ENCODE results near the gene PLCL2. TPM values are rescaled to one million over a fixed set of nuclear protein-coding genes. Genes with fewer than 3 reads are reported as not detected.
"Not testable (repeated sequence)": the region's sequence is repeated elsewhere in the genome, so short reads cannot be mapped to it uniquely, and the experiment has no call there.

PLCL2 gene
- total RNA-seq, 2 experiments from 2014 or later: 53.2 to 58.0 TPM

- ATAC-seq (ENCODE audit: low read depth) (no peak), DNase-seq (no peak)
- H3K36me3 Mint-ChIP-seq: peaks cover 52% of the 10 kb centered on the region
- POLR2A ChIA-PET: interaction anchor here (0.7 to 1.5 kb wide), 2 partner anchors 61 to 67 kb away, joined by 3 read pairs; no protein-coding TSS in a partner anchor
- H3K4me3 Mint-ChIP-seq: no peak overlapping the region
- no peak overlapping the region for H3K27ac Mint-ChIP-seq
- H3K9me3 Mint-ChIP-seq: peaks cover 4% of the 10 kb centered on the region
- no peaks in the 10 kb centered on the region for H3K27me3 Mint-ChIP-seq
- H3K4me1 Mint-ChIP-seq: peaks cover 43% of the 10 kb centered on the region
Observed at GRCh38 chr3:17090280-17090983, 205.7 kb downstream of the PLCL2 start.

- no peak for DNase-seq
- no peak for ATAC-seq (ENCODE audit: low read depth)
- no peak overlapping the region for H3K27ac Mint-ChIP-seq
- POLR2A ChIA-PET: no interaction called here
- peaks cover 38% of the 10 kb centered on the region for H3K36me3 Mint-ChIP-seq
- no peaks in the 10 kb centered on the region for H3K9me3 Mint-ChIP-seq
- H3K27me3 Mint-ChIP-seq: no peaks in the 10 kb centered on the region
- H3K4me1 Mint-ChIP-seq: peaks cover 31% of the 10 kb centered on the region
- no peak overlapping the region for H3K4me3 Mint-ChIP-seq
Observed at GRCh38 chr3:17091910-17092582, 207.3 kb downstream of the PLCL2 start.

- ATAC-seq (ENCODE audit: low read depth): no peak
- Mint-ChIP-seq H3K36me3 (peaks cover 37% of the 10 kb centered on the region), H3K27me3 (no peaks in the 10 kb centered on the region), H3K4me1 (peaks cover 26% of the 10 kb centered on the region), H3K27ac (no peak overlapping the region), H3K9me3 (no peaks in the 10 kb centered on the region), H3K4me3 (no peak overlapping the region)
- POLR2A ChIA-PET: no interaction called here
- no peak for DNase-seq
Observed at GRCh38 chr3:17092583-17092933, 207.8 kb downstream of the PLCL2 start.

- peaks cover 32% of the 10 kb centered on the region for H3K36me3 Mint-ChIP-seq
- H3K4me1 Mint-ChIP-seq: peaks cover 8% of the 10 kb centered on the region
- DNase-seq: no peak
- no peak for ATAC-seq (ENCODE audit: low read depth)
- POLR2A ChIA-PET: no interaction called here
- no peaks in the 10 kb centered on the region for H3K27me3 Mint-ChIP-seq
- H3K9me3 Mint-ChIP-seq: no peaks in the 10 kb centered on the region
- no peak overlapping the region for H3K27ac Mint-ChIP-seq
- H3K4me3 Mint-ChIP-seq: no peak overlapping the region
Observed at GRCh38 chr3:17094551-17094950, 209.8 kb downstream of the PLCL2 start.

GRCh38 chr3:17103579-17103978 lies 218.8 kb downstream of the PLCL2 start:
- peaks cover 23% of the 10 kb centered on the region for H3K9me3 Mint-ChIP-seq
- peaks cover 56% of the 10 kb centered on the region for H3K36me3 Mint-ChIP-seq
- POLR2A ChIA-PET: no interaction called here
- peaks cover 3% of the 10 kb centered on the region for H3K27me3 Mint-ChIP-seq
- no peak for ATAC-seq (ENCODE audit: low read depth)
- no peak for DNase-seq
- no peak overlapping the region for H3K4me3 Mint-ChIP-seq
- H3K4me1 Mint-ChIP-seq: peaks cover 12% of the 10 kb centered on the region
- no peak overlapping the region for H3K27ac Mint-ChIP-seq

- Mint-ChIP-seq H3K9me3 (peaks cover 14% of the 10 kb centered on the region), H3K4me1 (peaks cover 19% of the 10 kb centered on the region), H3K36me3 (peaks cover 51% of the 10 kb centered on the region)
- ATAC-seq (ENCODE audit: low read depth); DNase-seq; H3K27ac Mint-ChIP-seq; H3K4me3 Mint-ChIP-seq; POLR2A ChIA-PET; H3K27me3 Mint-ChIP-seq: not testable (repeated sequence)
Observed at GRCh38 chr3:17106801-17107200, 222.0 kb downstream of the PLCL2 start.

GRCh38 chr3:17110660-17111396 lies 226.1 kb downstream of the PLCL2 start:
- peaks cover 12% of the 10 kb centered on the region for H3K4me1 Mint-ChIP-seq
- peaks cover 5% of the 10 kb centered on the region for H3K27me3 Mint-ChIP-seq
- peaks cover 26% of the 10 kb centered on the region for H3K36me3 Mint-ChIP-seq
- POLR2A ChIA-PET: no interaction called here
- H3K27ac Mint-ChIP-seq: peak overlapping the region; percentile 7
- peaks cover 7% of the 10 kb centered on the region for H3K9me3 Mint-ChIP-seq
- H3K4me3 Mint-ChIP-seq: no peak overlapping the region
- DNase-seq (no peak), ATAC-seq (ENCODE audit: low read depth) (no peak)

GRCh38 chr3:17111586-17111985 lies 226.8 kb downstream of the PLCL2 start:
- no peak overlapping the region for H3K4me3 Mint-ChIP-seq
- ATAC-seq (ENCODE audit: low read depth): no peak
- no peak for DNase-seq
- H3K9me3 Mint-ChIP-seq: peaks cover 5% of the 10 kb centered on the region
- peaks cover 5% of the 10 kb centered on the region for H3K27me3 Mint-ChIP-seq
- peak overlapping the region; percentile 52 for H3K27ac Mint-ChIP-seq
- POLR2A ChIA-PET: no interaction called here
- peaks cover 7% of the 10 kb centered on the region for H3K4me1 Mint-ChIP-seq
- H3K36me3 Mint-ChIP-seq: peaks cover 22% of the 10 kb centered on the region

- no peak overlapping the region for H3K4me3 Mint-ChIP-seq
- H3K27ac Mint-ChIP-seq: no peak overlapping the region
- peaks cover 7% of the 10 kb centered on the region for H3K4me1 Mint-ChIP-seq
- peaks cover 2% of the 10 kb centered on the region for H3K27me3 Mint-ChIP-seq
- ATAC-seq (ENCODE audit: low read depth) (no peak), DNase-seq (no peak)
- POLR2A ChIA-PET: no interaction called here
- H3K36me3 Mint-ChIP-seq: peaks cover 25% of the 10 kb centered on the region
- H3K9me3 Mint-ChIP-seq: peaks cover 4% of the 10 kb centered on the region
Observed at GRCh38 chr3:17115186-17115585, 230.4 kb downstream of the PLCL2 start.

GRCh38 chr3:17116007-17116600 lies 231.3 kb downstream of the PLCL2 start:
- no peak overlapping the region for H3K4me3 Mint-ChIP-seq
- POLR2A ChIA-PET: no interaction called here
- H3K27me3 Mint-ChIP-seq: peaks cover 2% of the 10 kb centered on the region
- peaks cover 22% of the 10 kb centered on the region for H3K36me3 Mint-ChIP-seq
- DNase-seq (no peak), ATAC-seq (ENCODE audit: low read depth) (no peak)
- H3K9me3 Mint-ChIP-seq: peaks cover 4% of the 10 kb centered on the region
- H3K4me1 Mint-ChIP-seq: peaks cover 5% of the 10 kb centered on the region
- H3K27ac Mint-ChIP-seq: no peak overlapping the region

GRCh38 chr3:17118771-17119170 lies 234.0 kb downstream of the PLCL2 start:
- Mint-ChIP-seq H3K4me1 (no peaks in the 10 kb centered on the region), H3K27me3 (peaks cover 2% of the 10 kb centered on the region), H3K27ac (no peak overlapping the region), H3K9me3 (peaks cover 9% of the 10 kb centered on the region), H3K4me3 (no peak overlapping the region), H3K36me3 (peaks cover 18% of the 10 kb centered on the region)
- ATAC-seq (ENCODE audit: low read depth): no peak
- DNase-seq: no peak
- POLR2A ChIA-PET: interaction anchor here (0.6 kb wide), 1 partner anchor 10 kb away, joined by 3 read pairs; no protein-coding TSS in a partner anchor

GRCh38 chr3:17119201-17120072 lies 234.7 kb downstream of the PLCL2 start:
- Mint-ChIP-seq H3K4me1 (no peaks in the 10 kb centered on the region), H3K27me3 (peaks cover 2% of the 10 kb centered on the region), H3K9me3 (peaks cover 9% of the 10 kb centered on the region), H3K27ac (no peak overlapping the region), H3K36me3 (peaks cover 16% of the 10 kb centered on the region), H3K4me3 (no peak overlapping the region)
- ATAC-seq (ENCODE audit: low read depth) (no peak), DNase-seq (no peak)
- POLR2A ChIA-PET: interaction anchor here (0.6 kb wide), 1 partner anchor 11 kb away, joined by 3 read pairs; no protein-coding TSS in a partner anchor

GRCh38 chr3:17120115-17120514 lies 235.4 kb downstream of the PLCL2 start:
- Mint-ChIP-seq H3K27ac (no peak overlapping the region), H3K36me3 (peaks cover 16% of the 10 kb centered on the region), H3K9me3 (peaks cover 9% of the 10 kb centered on the region), H3K27me3 (peaks cover 2% of the 10 kb centered on the region), H3K4me3 (no peak overlapping the region), H3K4me1 (no peaks in the 10 kb centered on the region)
- ATAC-seq (ENCODE audit: low read depth): no peak
- DNase-seq: no peak
- POLR2A ChIA-PET: no interaction called here

Measured in activated naive CD8-positive, alpha-beta T cell treated with anti-CD3 and anti-CD28 coated beads, Interleukin-2, amount 10 ng/mL, durations not matched to agents 7 days and 5 days (primary cell).